Coronary artery (tissue), 2 donors: Measurements from ENCODE around the gene EIF4E2.

Experiments used
- DNase-seq: peaks from one replicate; pipeline ENCODE4 v3.0.0-alpha.2; 2017; ENCODE audit warnings: low spot score
- H3K27ac ChIP-seq, 2 donors: fragments of 200-600 bp; sonication (generic); one replicate each; pipeline ENCODE4 v1.5.1; 2016 to 2019
- H3K4me3 ChIP-seq: fragments of 200-600 bp; sonication (generic); 2 replicates; pipeline ENCODE4 v1.5.1; 2016; ENCODE audit warnings: mild to moderate bottlenecking, moderate library complexity
- TF ChIP-seq, protein P1 (sequence below): fragments of 200-600 bp; sonication (generic); IDR thresholded peaks from one replicate; pipeline ENCODE4 v1.5.1; 2019; ENCODE audit warnings: antibody characterized with exemption

Gene EIF4E2

DNA sequence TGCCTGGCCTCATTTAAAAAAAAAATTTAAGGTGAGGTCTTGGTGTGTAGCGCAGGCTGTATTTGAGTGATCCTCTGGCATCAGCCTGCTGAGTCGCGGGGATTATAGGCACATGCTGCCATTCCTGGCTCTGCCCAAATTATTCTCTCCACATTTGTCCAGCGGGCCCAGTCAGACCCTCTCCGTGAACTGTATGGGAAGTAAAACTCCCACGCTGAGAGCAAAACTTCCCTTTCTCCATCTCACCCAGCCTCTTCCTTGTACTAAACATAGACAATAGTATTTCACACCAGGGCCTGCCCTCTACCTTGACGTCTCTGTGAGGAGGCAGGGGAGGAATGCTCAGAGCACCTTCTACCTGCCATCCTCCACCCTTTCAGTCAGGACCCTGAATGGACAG, 37.0 kb downstream of the EIF4E2 start:
- no peak overlapping the region for H3K27ac ChIP-seq
- no peak overlapping the region for H3K4me3 ChIP-seq
- TF ChIP-seq, protein P1, sequence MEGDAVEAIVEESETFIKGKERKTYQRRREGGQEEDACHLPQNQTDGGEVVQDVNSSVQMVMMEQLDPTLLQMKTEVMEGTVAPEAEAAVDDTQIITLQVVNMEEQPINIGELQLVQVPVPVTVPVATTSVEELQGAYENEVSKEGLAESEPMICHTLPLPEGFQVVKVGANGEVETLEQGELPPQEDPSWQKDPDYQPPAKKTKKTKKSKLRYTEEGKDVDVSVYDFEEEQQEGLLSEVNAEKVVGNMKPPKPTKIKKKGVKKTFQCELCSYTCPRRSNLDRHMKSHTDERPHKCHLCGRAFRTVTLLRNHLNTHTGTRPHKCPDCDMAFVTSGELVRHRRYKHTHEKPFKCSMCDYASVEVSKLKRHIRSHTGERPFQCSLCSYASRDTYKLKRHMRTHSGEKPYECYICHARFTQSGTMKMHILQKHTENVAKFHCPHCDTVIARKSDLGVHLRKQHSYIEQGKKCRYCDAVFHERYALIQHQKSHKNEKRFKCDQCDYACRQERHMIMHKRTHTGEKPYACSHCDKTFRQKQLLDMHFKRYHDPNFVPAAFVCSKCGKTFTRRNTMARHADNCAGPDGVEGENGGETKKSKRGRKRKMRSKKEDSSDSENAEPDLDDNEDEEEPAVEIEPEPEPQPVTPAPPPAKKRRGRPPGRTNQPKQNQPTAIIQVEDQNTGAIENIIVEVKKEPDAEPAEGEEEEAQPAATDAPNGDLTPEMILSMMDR, result no peak
- no peak for DNase-seq

DNA sequence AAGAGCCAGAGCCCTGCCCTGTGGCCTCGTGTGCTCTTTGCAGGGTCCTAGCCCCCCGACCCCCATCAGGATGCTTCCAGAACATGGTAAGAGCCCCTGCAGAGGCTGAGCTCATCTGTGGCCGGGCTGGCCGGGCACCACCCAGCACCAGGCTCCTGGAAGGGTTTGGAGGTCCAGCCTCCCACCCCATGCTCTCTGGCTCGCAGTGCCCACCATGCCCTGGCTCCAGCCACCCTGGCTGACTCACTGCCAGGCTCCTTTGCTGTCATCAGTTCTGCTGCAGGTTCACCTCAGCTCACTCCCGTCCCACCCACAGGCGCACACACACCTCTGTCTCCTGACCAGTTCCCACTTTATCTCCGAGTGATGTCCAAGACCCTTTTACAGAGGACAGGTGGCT, 37.5 kb downstream of the EIF4E2 start:
- no peak for DNase-seq
- TF ChIP-seq, protein P1, result no peak
- Histone ChIP-seq H3K27ac (no peak overlapping the region), H3K4me3 (no peak overlapping the region)

DNA sequence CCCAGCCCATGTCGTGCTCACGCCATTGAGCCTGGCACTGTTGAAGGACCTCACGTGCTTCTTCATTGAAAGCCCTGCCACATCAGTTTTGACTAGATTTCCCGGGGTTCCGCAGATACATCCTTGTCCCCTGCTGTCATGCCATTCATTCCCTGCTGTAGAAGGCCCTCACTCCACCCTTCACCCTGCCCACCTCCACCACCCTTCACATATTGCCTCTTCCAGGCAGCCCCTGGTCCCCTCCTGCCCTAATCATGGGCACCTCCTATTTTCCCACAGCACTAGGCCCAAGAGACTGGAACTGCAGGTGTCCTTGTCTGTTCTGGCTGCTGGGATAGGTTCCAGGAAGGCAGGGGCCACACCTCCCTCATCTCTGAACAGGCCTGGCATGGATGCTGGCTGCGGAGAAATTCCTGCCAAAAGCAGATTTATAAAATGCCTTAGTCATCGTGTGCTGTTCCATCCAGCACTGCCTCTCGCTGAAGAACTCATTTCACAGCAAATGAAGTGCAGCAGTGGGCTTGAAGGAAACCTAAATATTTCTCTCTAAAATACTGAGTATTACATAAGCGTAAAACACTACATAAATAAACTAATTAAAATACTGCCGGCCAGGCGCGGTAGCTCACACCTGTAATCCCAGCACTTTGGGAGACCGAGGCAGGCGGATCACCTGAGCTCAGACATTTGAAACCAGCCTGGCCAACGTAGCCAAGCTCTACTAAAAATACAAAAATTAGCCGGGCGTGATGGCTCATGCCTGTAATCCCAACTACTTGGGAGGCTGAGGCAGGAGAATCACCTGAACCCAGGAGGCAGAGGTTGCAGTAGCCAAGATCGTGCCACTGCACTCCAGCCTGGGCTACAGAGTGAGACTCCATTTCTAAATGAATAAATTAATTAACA, 38.4 kb downstream of the EIF4E2 start:
- peak overlapping the region; percentile 34 to 54 for H3K27ac ChIP-seq
- no peak for DNase-seq
- H3K4me3 ChIP-seq, result no peak overlapping the region
- TF ChIP-seq, protein P1, result no peak

DNA sequence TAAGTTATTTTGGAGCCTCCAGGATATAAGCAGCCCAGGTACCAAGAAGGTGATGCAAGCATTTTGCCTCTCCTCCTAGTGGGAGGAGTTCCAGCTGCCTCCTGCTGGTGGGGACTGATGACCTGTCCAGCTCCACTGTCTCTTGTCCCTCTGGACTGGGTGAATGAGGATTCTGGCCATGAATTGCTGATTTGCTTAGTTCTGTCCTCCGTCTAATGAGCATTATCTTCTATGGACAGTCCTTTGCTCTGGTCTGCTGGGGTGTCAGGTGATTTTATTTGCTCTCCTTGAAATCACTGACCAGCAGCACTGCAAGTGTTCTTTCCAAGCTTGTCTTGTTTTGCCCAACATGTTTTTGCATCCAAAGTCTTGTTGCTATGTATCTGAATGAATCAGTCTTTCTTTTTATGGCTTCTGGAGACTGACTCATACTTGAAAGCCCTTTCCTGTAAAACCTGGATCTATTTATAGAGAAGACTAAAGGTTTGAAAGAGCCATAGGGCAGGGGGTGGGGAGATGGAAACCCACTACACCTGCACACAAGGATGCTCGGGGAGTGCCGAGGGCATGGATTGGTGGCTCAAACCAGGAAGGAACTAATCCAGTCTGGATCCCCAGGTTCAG, 42.4 kb downstream of the EIF4E2 start:
- Histone ChIP-seq H3K27ac (peak overlapping the region in 1 of 2 donors; percentile 51), H3K4me3 (no peak overlapping the region)
- DNase-seq, result no peak
- TF ChIP-seq, protein P1, result no peak

DNA sequence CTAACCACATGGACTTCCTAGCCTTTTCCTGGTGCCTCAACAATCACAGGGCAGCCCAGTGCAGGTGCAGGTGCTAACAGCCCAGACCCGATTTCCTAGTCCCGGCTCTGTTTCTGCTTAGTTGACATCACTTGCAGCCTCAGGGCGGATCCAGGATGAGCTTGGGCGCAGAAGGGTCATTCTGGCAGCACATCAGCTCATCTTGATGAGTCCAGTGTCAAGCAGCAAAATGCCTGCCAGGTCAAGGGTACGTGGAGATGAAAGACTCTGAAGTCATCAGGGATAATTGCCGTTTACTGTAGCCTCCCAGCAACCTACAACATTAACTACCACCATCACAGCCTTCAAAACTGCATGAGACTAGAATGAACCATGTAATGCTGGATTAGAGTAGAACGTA, 43.5 kb downstream of the EIF4E2 start:
- TF ChIP-seq, protein P1, result no peak
- no peak overlapping the region for H3K4me3 ChIP-seq
- DNase-seq, result no peak
- H3K27ac ChIP-seq, result no peak overlapping the region

DNA sequence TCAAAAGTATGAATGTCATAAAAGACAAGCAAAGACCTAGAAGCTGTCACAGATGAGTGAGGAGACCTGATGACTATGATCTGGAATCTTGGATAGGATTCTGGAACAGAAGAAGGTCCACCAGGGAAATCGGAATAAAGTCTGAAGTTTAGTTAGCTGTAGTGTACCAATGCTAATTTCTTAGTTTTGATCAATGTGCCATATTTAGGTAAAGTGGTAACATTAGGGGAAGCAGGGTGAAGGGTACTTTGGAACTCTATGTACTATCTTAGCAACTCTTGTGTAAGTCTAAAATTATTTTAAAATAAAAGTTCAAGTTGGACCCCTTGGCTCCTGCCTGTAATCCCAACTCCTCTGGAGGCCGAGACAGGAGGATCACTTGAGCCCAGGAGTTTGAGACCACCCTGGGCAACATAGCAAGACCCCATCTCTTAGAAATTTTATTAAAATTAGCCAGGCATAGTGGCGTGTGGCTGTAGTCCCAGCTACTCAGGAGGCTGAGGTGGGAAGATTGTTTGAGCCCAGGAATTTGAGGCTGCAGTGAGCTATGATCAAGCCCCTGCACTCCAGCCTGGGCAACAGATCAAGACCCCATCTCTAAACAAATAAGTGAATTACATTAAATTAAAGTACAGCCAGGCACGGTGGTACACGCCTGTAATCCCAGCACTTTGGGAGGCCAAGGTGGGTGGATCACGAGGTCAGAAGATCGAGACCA, 47.0 kb downstream of the EIF4E2 start:
- Histone ChIP-seq H3K4me3 (no peak overlapping the region), H3K27ac (no peak overlapping the region)
- TF ChIP-seq, protein P1, result no peak
- no peak for DNase-seq
